Vagina (tissue), 2 donors: ENCODE measurements around the gene PRDM2. TPM values are rescaled to one million over a fixed set of nuclear protein-coding genes. Genes with fewer than 3 reads are reported as not detected.
"Not testable (repeated sequence)": the region's sequence is repeated elsewhere in the genome, so short reads cannot be mapped to it uniquely, and the experiment has no call there.

Experiments used
- DNase-seq, 2 donors: peaks; one replicate each; pipeline ENCODE4 v3.0.0-alpha.2; 2017; ENCODE audit errors: extremely low spot score in 2 of 2
- H3K27ac ChIP-seq: fragments of 200-600 bp; sonication (generic); one replicate; pipeline ENCODE4 v1.5.1; 2019
- H3K27me3 ChIP-seq: fragments of 200-600 bp; sonication (generic); one replicate; pipeline ENCODE4 v1.5.1; 2019
- H3K36me3 ChIP-seq, 2 donors: fragments of 200-600 bp; sonication (generic); one replicate each; pipeline ENCODE4 v1.5.1; 2017 to 2019
- H3K4me1 ChIP-seq: fragments of 200-600 bp; sonication (generic); one replicate; pipeline ENCODE4 v1.5.1; 2019
- H3K4me3 ChIP-seq, 2 donors: fragments of 200-600 bp; sonication (generic); 1 replicate in 1 of 2; 2 replicates in 1 of 2; pipeline ENCODE4 v1.5.1; 2016 to 2019
- H3K9me3 ChIP-seq: fragments of 200-600 bp; sonication (generic); one replicate; pipeline ENCODE4 v1.5.1; 2019
- POLR2A ChIP-seq, 2 donors: fragments of 450-650 bp; IDR thresholded peaks; one replicate each; pipeline ENCODE4 v1.6.1; 2017; ENCODE audit warnings: antibody characterized with exemption in 2 of 2, mild to moderate bottlenecking in 2 of 2, moderate library complexity in 2 of 2
- POLR2AphosphoS5 ChIP-seq, 2 donors: sonication (generic); formaldehyde crosslinking; IDR thresholded peaks; one replicate each; pipeline ENCODE4 v1.9.0; 2017; ENCODE audit warnings: antibody characterized with exemption in 2 of 2, mild to moderate bottlenecking in 2 of 2, low read depth in 1 of 2; ENCODE audit not compliant: insufficient read depth in 1 of 2
- intact Hi-C: fragments of 100-400 bp; cut with DNase I; formaldehyde crosslinking; loops from one replicate; pipeline ENCODE4 v1.15.1; 2023
- total RNA-seq: library from RNA; depleted of rRNA; stranded (reverse); fragments of >200 nt; gene quantifications from one replicate; pipeline ENCODE4 v1.2.3, GENCODE V29; 2016
- TF ChIP-seq, protein P1 (sequence below), 3 experiments: fragments of 450-650 bp in 2 of 3; fragments of 200-600 bp in 1 of 3; sonication (generic) in 1 of 3; IDR thresholded peaks; one replicate each; pipeline ENCODE4 v1.5.1; 2017 to 2019; ENCODE audit warnings: antibody characterized with exemption in 3 of 3, mild to moderate bottlenecking in 2 of 3, moderate library complexity in 2 of 3

The PRDM2 gene
- total RNA-seq, 1 donor from 2014 or later, result 56.2 TPM

DNA sequence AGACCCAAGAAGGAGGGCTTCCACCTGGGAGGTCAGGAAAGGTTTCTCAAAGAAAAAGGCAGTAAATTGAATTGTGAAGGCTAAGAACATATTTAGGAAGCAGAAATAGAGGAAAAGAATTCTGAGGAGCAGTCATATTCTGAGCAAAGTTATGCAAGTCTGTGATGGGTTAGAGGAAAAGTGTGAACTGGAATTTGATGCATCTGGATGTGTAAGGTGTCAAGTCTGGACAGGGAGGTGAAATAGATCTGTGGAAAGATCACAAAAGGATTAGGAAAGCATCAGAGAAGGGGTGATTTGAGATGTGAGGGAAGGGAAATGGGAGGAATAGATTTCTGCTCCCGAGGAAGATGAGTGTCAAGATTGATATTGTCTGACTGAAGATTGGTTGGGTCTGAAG lies 18.1 kb upstream of the PRDM2 start:
- no peak for DNase-seq
- no peaks in the 10 kb centered on the region for H3K36me3 ChIP-seq
- intact Hi-C loops, result no loop called here
- no peak overlapping the region for H3K4me3 ChIP-seq
- no peaks in the 10 kb centered on the region for H3K9me3 ChIP-seq
- no peak overlapping the region for H3K27ac ChIP-seq
- no peaks in the 10 kb centered on the region for H3K4me1 ChIP-seq
- TF ChIP-seq, protein P1, sequence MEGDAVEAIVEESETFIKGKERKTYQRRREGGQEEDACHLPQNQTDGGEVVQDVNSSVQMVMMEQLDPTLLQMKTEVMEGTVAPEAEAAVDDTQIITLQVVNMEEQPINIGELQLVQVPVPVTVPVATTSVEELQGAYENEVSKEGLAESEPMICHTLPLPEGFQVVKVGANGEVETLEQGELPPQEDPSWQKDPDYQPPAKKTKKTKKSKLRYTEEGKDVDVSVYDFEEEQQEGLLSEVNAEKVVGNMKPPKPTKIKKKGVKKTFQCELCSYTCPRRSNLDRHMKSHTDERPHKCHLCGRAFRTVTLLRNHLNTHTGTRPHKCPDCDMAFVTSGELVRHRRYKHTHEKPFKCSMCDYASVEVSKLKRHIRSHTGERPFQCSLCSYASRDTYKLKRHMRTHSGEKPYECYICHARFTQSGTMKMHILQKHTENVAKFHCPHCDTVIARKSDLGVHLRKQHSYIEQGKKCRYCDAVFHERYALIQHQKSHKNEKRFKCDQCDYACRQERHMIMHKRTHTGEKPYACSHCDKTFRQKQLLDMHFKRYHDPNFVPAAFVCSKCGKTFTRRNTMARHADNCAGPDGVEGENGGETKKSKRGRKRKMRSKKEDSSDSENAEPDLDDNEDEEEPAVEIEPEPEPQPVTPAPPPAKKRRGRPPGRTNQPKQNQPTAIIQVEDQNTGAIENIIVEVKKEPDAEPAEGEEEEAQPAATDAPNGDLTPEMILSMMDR (IDR thresholded peaks at IDR 0.05), result no peak
- TF ChIP-seq POLR2A (IDR thresholded peaks at IDR 0.05) (no peak), POLR2AphosphoS5 (IDR thresholded peaks at IDR 0.05; ENCODE audit: insufficient read depth in 1 of 2, low read depth in 1 of 2) (no peak)
- H3K27me3 ChIP-seq, result no peaks in the 10 kb centered on the region

GRCh38 chr1:13682444-13682843 lies 17.5 kb upstream of the PRDM2 start:
- intact Hi-C loops, result no loop called here
- H3K36me3 ChIP-seq, result no peaks in the 10 kb centered on the region
- no peak for DNase-seq

GRCh38 chr1:13683206-13683605 lies 16.8 kb upstream of the PRDM2 start:
- no peak for DNase-seq
- Histone ChIP-seq H3K27me3 (no peaks in the 10 kb centered on the region), H3K9me3 (no peaks in the 10 kb centered on the region), H3K27ac (no peak overlapping the region), H3K4me1 (no peaks in the 10 kb centered on the region), H3K4me3 (no peak overlapping the region), H3K36me3 (no peaks in the 10 kb centered on the region)
- TF ChIP-seq POLR2AphosphoS5 (IDR thresholded peaks at IDR 0.05; ENCODE audit: insufficient read depth in 1 of 2, low read depth in 1 of 2) (no peak), POLR2A (IDR thresholded peaks at IDR 0.05) (no peak)
- TF ChIP-seq, protein P1 (IDR thresholded peaks at IDR 0.05), result no peak
- intact Hi-C loops, result no loop called here

More at GRCh38 chr1:13682444-13682843, 17.5 kb upstream of the PRDM2 start:
- TF ChIP-seq POLR2AphosphoS5 (IDR thresholded peaks at IDR 0.05; ENCODE audit: insufficient read depth in 1 of 2, low read depth in 1 of 2), result no peak
- TF ChIP-seq, protein P1 (IDR thresholded peaks at IDR 0.05), result no peak
- no peak for TF ChIP-seq POLR2A (IDR thresholded peaks at IDR 0.05)
- Histone ChIP-seq H3K4me3 (no peak overlapping the region), H3K27me3 (no peaks in the 10 kb centered on the region), H3K4me1 (no peaks in the 10 kb centered on the region), H3K27ac (no peak overlapping the region), H3K9me3 (no peaks in the 10 kb centered on the region)

DNA sequence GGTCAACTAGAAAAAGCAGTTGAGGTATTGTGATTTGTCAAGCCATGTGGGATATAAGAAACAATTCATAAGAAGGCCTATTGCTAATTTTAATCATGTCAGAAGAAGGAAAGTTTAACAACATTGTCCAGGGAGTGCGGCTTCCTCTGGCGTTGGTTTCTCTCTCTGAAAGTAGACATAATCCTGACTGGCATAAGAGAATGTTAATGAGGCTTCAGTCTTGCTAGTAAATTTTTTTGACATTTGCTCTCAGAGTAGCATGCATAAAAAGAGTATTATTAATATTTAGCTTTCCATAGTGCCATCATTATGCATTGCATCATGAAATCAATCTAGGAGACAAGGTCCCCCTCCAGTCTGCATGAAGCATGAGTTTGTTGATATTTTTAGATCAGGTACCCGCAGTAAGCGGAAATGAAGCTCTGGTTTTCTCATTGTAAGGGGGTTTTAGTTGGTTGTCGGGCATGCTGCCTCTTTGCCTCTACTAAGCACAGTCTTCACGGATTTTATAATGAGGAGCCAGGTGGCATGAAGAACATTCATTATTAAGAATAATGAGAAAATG lies 12.8 kb upstream of the PRDM2 start:
- Histone ChIP-seq H3K36me3 (no peaks in the 10 kb centered on the region), H3K27ac (no peak overlapping the region), H3K9me3 (no peaks in the 10 kb centered on the region), H3K27me3 (no peaks in the 10 kb centered on the region), H3K4me3 (no peak overlapping the region), H3K4me1 (no peaks in the 10 kb centered on the region)
- DNase-seq, result no peak
- TF ChIP-seq POLR2AphosphoS5 (IDR thresholded peaks at IDR 0.05; ENCODE audit: insufficient read depth in 1 of 2, low read depth in 1 of 2), result no peak
- no peak for TF ChIP-seq POLR2A (IDR thresholded peaks at IDR 0.05)
- TF ChIP-seq, protein P1 (IDR thresholded peaks at IDR 0.05), result no peak
- intact Hi-C loops, result no loop called here

GRCh38 chr1:13693094-13693493 lies 6.9 kb upstream of the PRDM2 start:
- H3K4me3 ChIP-seq, H3K9me3 ChIP-seq, H3K36me3 ChIP-seq, H3K27ac ChIP-seq, intact Hi-C loops, H3K4me1 ChIP-seq, DNase-seq, H3K27me3 ChIP-seq: not testable (repeated sequence)
